Measurements from ENCODE around the gene GALNT2. TPM values are rescaled to one million over a fixed set of nuclear protein-coding genes. Genes with fewer than 3 reads are reported as not detected.

GALNT2 gene
- total and polyA plus RNA-seq, 9 of the 15 experiments (the other 6 are each of a cell fraction or from before 2014, with no cell fraction given) = 1.6 to 106 (median 51.9) TPM

- TF ChIP-seq BCLAF1 (IDR thresholded peaks at IDR 0.05; ENCODE audit: borderline replicate concordance in 1 of 2, control insufficient read depth in 1 of 2, low read depth in 2 of 2, low read length in 1 of 2) (no peak), ZNF347 (CRISPR knock-in tag; IDR thresholded peaks at IDR 0.05; ENCODE audit: low read depth) (0 out of 2 replicates have a peak, but pooled peaks have one; percentile 83), ZBTB8A (IDR thresholded peaks at IDR 0.05; ENCODE audit: partially characterized antibody) (no peak), MCM2 (IDR thresholded peaks at IDR 0.05; ENCODE audit: low read depth) (no peak), NR3C1 (CRISPR knock-in tag; IDR thresholded peaks at IDR 0.05) (no peak), EGR1 (conservative IDR thresholded peaks at IDR 0.05) (no peak), CREBBP (IDR thresholded peaks at IDR 0.05; ENCODE audit: low read depth, low read length) (no peak), SIN3A (IDR thresholded peaks at IDR 0.05; ENCODE audit: borderline replicate concordance in 2 of 2, control insufficient read depth in 1 of 2, low read depth in 2 of 2, low read length in 2 of 2) (no peak), POLR2AphosphoS5 (IDR thresholded peaks at IDR 0.05; ENCODE audit: control insufficient read depth, insufficient read depth, low read depth, low read length) (no peak), CTCFL (IDR thresholded peaks at IDR 0.05; ENCODE audit: borderline replicate concordance, insufficient read depth, low read depth, low read length, poor library complexity, severe bottlenecking) (no peak), PRDM10 (IDR thresholded peaks at IDR 0.05; ENCODE audit: partially characterized antibody) (no peak), TCFL5 (CRISPR knock-in tag; conservative IDR thresholded peaks at IDR 0.05) (peak; percentile 96), ELK1 (CRISPR knock-in tag; IDR thresholded peaks at IDR 0.05) (no peak), MTF1 (CRISPR knock-in tag; IDR thresholded peaks at IDR 0.05; ENCODE audit: borderline replicate concordance) (peak; percentile 93), HMG20A (CRISPR knock-in tag; conservative IDR thresholded peaks at IDR 0.05) (peak; percentile 82; the same call in 1 of the 2 replicates)
These were observed 85.0 kb downstream of the GALNT2 start (continued) for GRCh38 chr1:230151924-230152468.

Measured in K562 (cell line).